HFF-Myc (cell line): ENCODE results near the gene CACNA1E.
"Not testable (repeated sequence)": the region's sequence is repeated elsewhere in the genome, so short reads cannot be mapped to it uniquely, and the experiment has no call there.

ENCODE experiments used
- DNase-seq: peaks from one replicate; pipeline ENCODE4 v3.0.0-alpha.2; 2011; ENCODE audit warnings: low read depth; ENCODE audit errors: extremely low read depth
- H3K4me3 ChIP-seq: replicated peaks from 2 replicates; pipeline ENCODE4 v1.5.1; 2011; ENCODE audit warnings: low read depth, mild to moderate bottlenecking, control low read depth, low read length
- TF ChIP-seq, protein P1 (sequence below): IDR thresholded peaks from 2 replicates; pipeline ENCODE4 v1.5.1; 2012; ENCODE audit warnings: mild to moderate bottlenecking, low read depth, low read length, control low read depth; ENCODE audit errors: missing control alignments

CACNA1E gene

DNA sequence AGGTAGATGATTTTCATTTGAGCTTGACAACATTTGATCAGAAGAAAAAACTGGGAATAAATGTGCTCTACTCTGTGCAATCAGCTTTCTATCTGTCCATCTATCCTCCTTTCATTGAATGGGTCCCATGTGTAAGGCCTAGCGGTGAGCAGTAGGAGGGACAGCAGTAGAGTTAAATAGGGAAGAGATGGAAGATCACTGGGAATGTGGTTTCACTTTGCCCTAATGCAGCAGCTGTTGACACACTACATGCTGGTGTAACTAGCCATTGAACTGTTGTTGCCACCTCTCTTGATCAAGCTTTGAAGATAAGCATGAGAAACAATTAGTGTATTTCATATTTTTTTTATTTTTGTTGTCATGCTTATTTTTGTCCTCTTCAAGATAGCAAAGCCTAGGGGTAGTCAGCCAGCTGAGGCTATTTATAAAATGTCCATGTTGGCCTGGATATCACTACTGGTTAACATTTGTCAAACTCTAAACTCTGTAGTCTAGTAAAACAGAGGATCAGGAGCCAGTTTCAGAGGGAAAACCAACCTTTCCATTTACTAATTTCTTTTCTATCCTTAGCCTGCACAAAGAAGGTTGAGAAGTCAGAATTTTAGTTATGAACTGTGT is 41.9 kb downstream of the CACNA1E start:
- H3K4me3 ChIP-seq, result no peak overlapping the region
- TF ChIP-seq, protein P1, sequence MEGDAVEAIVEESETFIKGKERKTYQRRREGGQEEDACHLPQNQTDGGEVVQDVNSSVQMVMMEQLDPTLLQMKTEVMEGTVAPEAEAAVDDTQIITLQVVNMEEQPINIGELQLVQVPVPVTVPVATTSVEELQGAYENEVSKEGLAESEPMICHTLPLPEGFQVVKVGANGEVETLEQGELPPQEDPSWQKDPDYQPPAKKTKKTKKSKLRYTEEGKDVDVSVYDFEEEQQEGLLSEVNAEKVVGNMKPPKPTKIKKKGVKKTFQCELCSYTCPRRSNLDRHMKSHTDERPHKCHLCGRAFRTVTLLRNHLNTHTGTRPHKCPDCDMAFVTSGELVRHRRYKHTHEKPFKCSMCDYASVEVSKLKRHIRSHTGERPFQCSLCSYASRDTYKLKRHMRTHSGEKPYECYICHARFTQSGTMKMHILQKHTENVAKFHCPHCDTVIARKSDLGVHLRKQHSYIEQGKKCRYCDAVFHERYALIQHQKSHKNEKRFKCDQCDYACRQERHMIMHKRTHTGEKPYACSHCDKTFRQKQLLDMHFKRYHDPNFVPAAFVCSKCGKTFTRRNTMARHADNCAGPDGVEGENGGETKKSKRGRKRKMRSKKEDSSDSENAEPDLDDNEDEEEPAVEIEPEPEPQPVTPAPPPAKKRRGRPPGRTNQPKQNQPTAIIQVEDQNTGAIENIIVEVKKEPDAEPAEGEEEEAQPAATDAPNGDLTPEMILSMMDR, result no peak
- no peak for DNase-seq

DNA sequence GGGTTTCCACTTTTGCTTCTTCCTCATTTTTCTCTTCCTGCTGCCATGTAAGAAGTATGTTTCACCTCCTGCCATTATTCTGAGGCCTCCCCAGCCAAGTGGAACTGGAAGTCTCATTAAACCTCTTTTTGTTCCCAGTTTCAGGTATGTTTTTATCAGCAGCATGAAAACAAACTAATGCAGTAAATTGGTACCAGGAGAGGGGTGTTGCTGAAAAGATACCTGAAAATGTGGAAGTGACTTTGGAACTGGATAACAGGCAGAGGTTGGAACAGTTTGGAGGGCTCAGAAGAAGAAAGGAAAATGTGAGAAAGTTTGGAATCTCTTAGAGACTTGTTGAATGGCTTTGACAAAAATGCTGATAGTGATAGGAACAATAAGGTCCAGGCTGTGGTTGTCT is 44.9 kb downstream of the CACNA1E start:
- not testable (repeated sequence) for DNase-seq

DNA sequence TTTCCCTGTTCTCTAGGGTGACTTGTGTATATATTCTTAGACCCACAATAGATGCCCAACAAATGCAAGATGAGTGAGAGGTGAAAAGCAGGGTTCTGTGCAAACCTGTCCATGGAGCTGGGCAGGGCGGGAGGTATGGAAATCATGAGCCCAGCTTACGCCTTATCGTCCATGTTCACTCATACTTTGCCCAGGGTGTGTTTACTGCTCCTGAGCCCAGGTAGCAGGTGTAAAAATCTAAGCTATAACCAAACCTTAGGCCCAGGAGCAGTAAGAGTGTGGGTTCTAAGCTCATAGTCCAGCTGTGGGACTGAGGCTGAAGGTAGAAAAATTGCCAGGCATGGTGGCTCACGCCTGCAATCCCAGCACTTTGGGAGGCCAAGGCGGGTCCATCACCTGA is 48.1 kb downstream of the CACNA1E start:
- TF ChIP-seq, protein P1, result no peak
- H3K4me3 ChIP-seq, result no peak overlapping the region
- no peak for DNase-seq

More for the DNA sequence above, 44.9 kb downstream of the CACNA1E start:
- not testable (repeated sequence) for H3K4me3 ChIP-seq

DNA sequence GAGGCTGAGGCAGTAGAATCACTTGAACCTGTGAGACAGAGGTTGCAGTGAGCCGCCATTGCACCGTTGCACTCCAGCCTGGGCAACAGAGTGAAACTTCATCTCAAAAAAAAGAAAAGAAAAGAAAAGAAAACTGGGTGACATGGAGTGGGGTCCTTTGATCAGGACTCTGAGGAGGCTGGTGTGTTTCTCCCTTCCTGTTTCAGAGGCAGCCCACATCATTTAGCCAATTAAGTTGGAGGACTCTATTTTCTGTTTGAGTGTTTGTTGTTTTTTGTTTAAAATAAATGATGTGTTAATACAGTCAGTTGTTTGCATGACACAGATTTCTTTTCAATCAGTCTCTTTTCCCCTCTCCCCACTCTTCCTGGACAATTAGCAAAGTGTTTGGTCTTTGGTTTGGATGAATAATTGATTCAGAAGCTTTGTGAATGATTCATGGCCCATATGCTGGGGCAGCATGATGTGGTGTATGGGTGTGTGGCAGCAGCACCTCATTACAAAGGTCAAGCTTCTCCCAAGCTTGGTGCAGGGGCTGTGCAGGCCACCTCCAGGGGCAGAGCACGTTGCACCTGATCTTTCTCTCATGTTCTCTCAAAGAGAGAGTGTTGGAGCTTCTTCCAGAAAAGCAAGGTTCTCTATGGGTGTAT is 48.8 kb downstream of the CACNA1E start:
- no peak overlapping the region for H3K4me3 ChIP-seq
- TF ChIP-seq, protein P1, result no peak
- no peak for DNase-seq

DNA sequence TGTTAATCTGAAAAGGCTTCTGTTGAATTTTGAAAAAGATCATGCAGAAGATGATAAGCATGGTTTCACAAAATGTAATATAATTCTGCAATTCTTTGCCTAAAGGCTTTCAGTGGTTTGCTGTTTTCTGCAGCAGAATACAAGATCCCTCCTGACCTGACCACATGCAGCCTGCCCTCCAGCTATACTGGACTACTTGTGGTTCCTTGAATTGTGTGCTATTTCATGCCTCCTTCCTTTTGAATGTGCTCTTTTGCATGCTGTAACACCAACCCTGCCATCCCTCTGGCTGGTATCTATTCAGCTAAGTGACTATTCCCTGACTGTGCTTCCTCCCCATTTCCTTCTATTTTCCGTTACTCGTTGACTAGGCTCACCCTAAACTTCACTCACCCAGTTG is 55.5 kb downstream of the CACNA1E start:
- H3K4me3 ChIP-seq, result no peak overlapping the region
- no peak for DNase-seq
- TF ChIP-seq, protein P1, result no peak

DNA sequence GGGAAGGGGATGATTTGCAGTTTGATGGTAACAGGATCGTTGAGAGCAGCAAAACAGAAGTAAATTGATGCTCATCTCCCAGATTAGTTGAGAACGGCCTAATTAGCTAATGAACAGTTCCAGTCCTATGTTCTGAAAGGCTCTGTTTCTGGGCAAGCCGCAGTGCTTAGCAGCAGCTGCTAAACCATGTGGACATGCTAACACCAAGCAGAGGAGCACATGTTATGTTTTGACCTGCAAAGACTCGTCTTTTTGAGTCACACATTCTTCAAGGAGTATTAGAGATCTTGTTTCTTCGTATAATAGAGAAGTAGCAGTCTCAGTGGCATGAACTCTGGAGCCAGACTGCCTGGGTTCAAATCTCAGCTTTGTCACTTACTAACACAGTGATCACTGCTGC is 58.1 kb downstream of the CACNA1E start:
- no peak overlapping the region for H3K4me3 ChIP-seq
- DNase-seq, result no peak
- TF ChIP-seq, protein P1, result no peak

DNA sequence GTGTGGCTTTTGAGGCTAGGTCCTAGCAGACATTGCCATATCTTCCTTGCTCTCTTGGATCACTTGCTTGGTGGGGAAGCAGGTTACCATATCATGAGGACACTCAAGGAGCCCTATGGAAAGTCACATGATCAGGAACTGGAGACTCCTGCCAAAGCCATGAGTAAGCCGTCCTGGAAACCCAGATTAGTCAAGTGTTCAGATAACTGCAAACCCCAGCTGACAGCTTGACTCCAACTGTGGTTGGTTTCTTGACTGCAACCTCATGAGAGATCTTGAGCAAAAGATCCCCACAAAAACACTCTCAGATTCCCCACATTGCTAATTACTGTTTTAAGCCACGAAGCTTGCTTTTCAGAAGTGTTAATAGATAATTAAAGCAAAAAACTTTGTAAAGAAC is 58.6 kb downstream of the CACNA1E start:
- no peak for DNase-seq
- TF ChIP-seq, protein P1, result no peak
- H3K4me3 ChIP-seq, result no peak overlapping the region

DNA sequence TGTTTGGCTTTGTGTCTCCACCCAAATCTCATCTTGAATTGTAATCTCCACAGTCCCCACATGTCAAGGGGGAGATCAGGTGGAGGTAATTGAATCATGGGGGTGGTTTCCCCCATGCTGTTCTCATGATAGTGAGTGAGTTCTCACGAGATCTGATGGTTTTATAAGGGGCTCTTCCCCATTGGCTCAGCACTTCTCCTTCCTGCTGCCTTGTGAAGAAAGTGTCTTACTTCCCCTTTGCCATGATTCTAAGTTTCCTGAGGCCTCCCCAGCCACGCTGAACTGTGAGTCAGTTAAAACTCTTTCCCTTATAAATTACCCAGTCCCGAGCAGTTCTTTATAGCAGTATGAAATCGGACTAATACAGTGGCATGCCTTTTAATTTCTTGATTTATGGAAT is 59.1 kb downstream of the CACNA1E start:
- not testable (repeated sequence) for H3K4me3 ChIP-seq, DNase-seq
